ENCODE data around the gene HGF.
"Not testable (repeated sequence)": the region's sequence is repeated elsewhere in the genome, so short reads cannot be mapped to it uniquely, and the experiment has no call there.

Gene HGF

GRCh38 chr7:81725003-81725811, 44.6 kb downstream of the HGF start:
- no peak for ATAC-seq (replicated peaks)
- Mint-ChIP-seq H3K4me3 (no peak overlapping the region), H3K27me3 (no peaks in the 10 kb centered on the region), H3K9me3 (peaks cover 0 to 5% of the 10 kb centered on the region in 2 donors), H3K36me3 (ENCODE audit: insufficient read depth) (no peaks in the 10 kb centered on the region), H3K4me1 (ENCODE audit: low read depth in 2 of 2) (no peaks in the 10 kb centered on the region), H3K27ac (no peak overlapping the region)
- no peak for DNase-seq

- ATAC-seq (replicated peaks) = not testable (repeated sequence)
Measured at GRCh38 chr7:81722250-81722649, 47.6 kb downstream of the HGF start.

GRCh38 chr7:81721437-81721836, 48.4 kb downstream of the HGF start:
- Mint-ChIP-seq H3K36me3 (ENCODE audit: insufficient read depth) (no peaks in the 10 kb centered on the region), H3K27ac (no peak overlapping the region), H3K9me3 (peaks cover 7 to 10% of the 10 kb centered on the region in 2 donors), H3K4me1 (ENCODE audit: low read depth in 2 of 2) (no peaks in the 10 kb centered on the region), H3K4me3 (no peak overlapping the region), H3K27me3 (no peaks in the 10 kb centered on the region)
- ATAC-seq (replicated peaks) (no peak), DNase-seq (no peak)

More at GRCh38 chr7:81722250-81722649, 47.6 kb downstream of the HGF start:
- H3K4me1 Mint-ChIP-seq (ENCODE audit: low read depth in 2 of 2); H3K27ac Mint-ChIP-seq; H3K4me3 Mint-ChIP-seq; H3K9me3 Mint-ChIP-seq; H3K36me3 Mint-ChIP-seq (ENCODE audit: insufficient read depth); DNase-seq; H3K27me3 Mint-ChIP-seq: not testable (repeated sequence)

GRCh38 chr7:81719865-81720264, 50.0 kb downstream of the HGF start:
- Mint-ChIP-seq H3K9me3 (peaks cover 7% of the 10 kb centered on the region in 2 donors), H3K4me3 (no peak overlapping the region)

GRCh38 chr7:81715984-81716588, 53.8 kb downstream of the HGF start:
- H3K4me3 Mint-ChIP-seq = no peak overlapping the region
- H3K36me3 Mint-ChIP-seq (ENCODE audit: insufficient read depth) = no peaks in the 10 kb centered on the region
- H3K4me1 Mint-ChIP-seq (ENCODE audit: low read depth in 2 of 2) = no peaks in the 10 kb centered on the region
- ATAC-seq (replicated peaks) (no peak), DNase-seq (no peak)
- H3K27me3 Mint-ChIP-seq = no peaks in the 10 kb centered on the region
- peaks cover 7 to 9% of the 10 kb centered on the region in 2 donors for H3K9me3 Mint-ChIP-seq
- H3K27ac Mint-ChIP-seq = no peak overlapping the region

More at GRCh38 chr7:81719865-81720264, 50.0 kb downstream of the HGF start:
- Mint-ChIP-seq H3K4me1 (ENCODE audit: low read depth in 2 of 2) (no peaks in the 10 kb centered on the region), H3K36me3 (ENCODE audit: insufficient read depth) (no peaks in the 10 kb centered on the region), H3K27me3 (no peaks in the 10 kb centered on the region), H3K27ac (no peak overlapping the region)
- no peak for ATAC-seq (replicated peaks)
- DNase-seq = no peak

- Mint-ChIP-seq H3K9me3 (peaks cover 6 to 11% of the 10 kb centered on the region in 2 donors), H3K36me3 (ENCODE audit: insufficient read depth) (no peaks in the 10 kb centered on the region), H3K4me1 (ENCODE audit: low read depth in 2 of 2) (no peaks in the 10 kb centered on the region), H3K27ac (no peak overlapping the region), H3K4me3 (no peak overlapping the region), H3K27me3 (no peaks in the 10 kb centered on the region)
- DNase-seq (no peak), ATAC-seq (replicated peaks) (no peak)
Measured at GRCh38 chr7:81714306-81714705, 55.5 kb downstream of the HGF start.

GRCh38 chr7:81710751-81711150, 59.1 kb downstream of the HGF start:
- Mint-ChIP-seq H3K4me1 (ENCODE audit: low read depth in 2 of 2) (no peaks in the 10 kb centered on the region), H3K27ac (no peak overlapping the region)
- ATAC-seq (replicated peaks) = no peak

GRCh38 chr7:81709836-81710235, 60.0 kb downstream of the HGF start:
- Mint-ChIP-seq H3K4me1 (ENCODE audit: low read depth in 2 of 2) (no peaks in the 10 kb centered on the region), H3K4me3 (no peak overlapping the region), H3K27me3 (no peaks in the 10 kb centered on the region), H3K9me3 (peaks cover 0 to 10% of the 10 kb centered on the region in 2 donors), H3K36me3 (ENCODE audit: insufficient read depth) (no peaks in the 10 kb centered on the region), H3K27ac (no peak overlapping the region)
- DNase-seq = no peak
- ATAC-seq (replicated peaks) = no peak

More at GRCh38 chr7:81710751-81711150, 59.1 kb downstream of the HGF start:
- no peak for DNase-seq
- Mint-ChIP-seq H3K4me3 (no peak overlapping the region), H3K27me3 (no peaks in the 10 kb centered on the region), H3K36me3 (ENCODE audit: insufficient read depth) (no peaks in the 10 kb centered on the region), H3K9me3 (peaks cover 0 to 8% of the 10 kb centered on the region in 2 donors)

- no peak for DNase-seq
- H3K4me1 Mint-ChIP-seq (ENCODE audit: low read depth in 2 of 2) = no peaks in the 10 kb centered on the region
- H3K27me3 Mint-ChIP-seq = no peaks in the 10 kb centered on the region
- no peak overlapping the region for H3K27ac Mint-ChIP-seq
- no peaks in the 10 kb centered on the region for H3K36me3 Mint-ChIP-seq (ENCODE audit: insufficient read depth)
- no peak for ATAC-seq (replicated peaks)
- H3K9me3 Mint-ChIP-seq = peaks cover 0 to 12% of the 10 kb centered on the region in 2 donors
- no peak overlapping the region for H3K4me3 Mint-ChIP-seq
Measured at GRCh38 chr7:81707966-81708365, 61.9 kb downstream of the HGF start.

GRCh38 chr7:81707196-81707595, 62.7 kb downstream of the HGF start:
- no peaks in the 10 kb centered on the region for H3K27me3 Mint-ChIP-seq
- no peak for ATAC-seq (replicated peaks)
- no peak overlapping the region for H3K27ac Mint-ChIP-seq
- peaks cover 0 to 12% of the 10 kb centered on the region in 2 donors for H3K9me3 Mint-ChIP-seq
- H3K4me1 Mint-ChIP-seq (ENCODE audit: low read depth in 2 of 2) = no peaks in the 10 kb centered on the region
- H3K4me3 Mint-ChIP-seq = no peak overlapping the region
- no peak for DNase-seq
- no peaks in the 10 kb centered on the region for H3K36me3 Mint-ChIP-seq (ENCODE audit: insufficient read depth)

GRCh38 chr7:81705206-81705605, 64.6 kb downstream of the HGF start:
- no peak for DNase-seq
- ATAC-seq (replicated peaks) = no peak

GRCh38 chr7:81704595-81704994, 65.3 kb downstream of the HGF start:
- no peak for DNase-seq
- Mint-ChIP-seq H3K27ac (no peak overlapping the region), H3K9me3 (peaks cover 0 to 8% of the 10 kb centered on the region in 2 donors), H3K36me3 (ENCODE audit: insufficient read depth) (no peaks in the 10 kb centered on the region), H3K27me3 (no peaks in the 10 kb centered on the region), H3K4me3 (no peak overlapping the region), H3K4me1 (ENCODE audit: low read depth in 2 of 2) (no peaks in the 10 kb centered on the region)
- no peak for ATAC-seq (replicated peaks)

More at GRCh38 chr7:81705206-81705605, 64.6 kb downstream of the HGF start:
- no peak overlapping the region for H3K4me3 Mint-ChIP-seq
- no peaks in the 10 kb centered on the region for H3K27me3 Mint-ChIP-seq
- H3K4me1 Mint-ChIP-seq (ENCODE audit: low read depth in 2 of 2) = no peaks in the 10 kb centered on the region
- H3K27ac Mint-ChIP-seq = no peak overlapping the region
- no peaks in the 10 kb centered on the region for H3K36me3 Mint-ChIP-seq (ENCODE audit: insufficient read depth)
- H3K9me3 Mint-ChIP-seq = peaks cover 0 to 8% of the 10 kb centered on the region in 2 donors

- H3K27ac Mint-ChIP-seq = no peak overlapping the region
- no peak for DNase-seq
- H3K4me3 Mint-ChIP-seq = no peak overlapping the region
- H3K9me3 Mint-ChIP-seq = peaks cover 0 to 3% of the 10 kb centered on the region in 2 donors
- H3K27me3 Mint-ChIP-seq = no peaks in the 10 kb centered on the region
- no peaks in the 10 kb centered on the region for H3K36me3 Mint-ChIP-seq (ENCODE audit: insufficient read depth)
- ATAC-seq (replicated peaks) = no peak
- H3K4me1 Mint-ChIP-seq (ENCODE audit: low read depth in 2 of 2) = no peaks in the 10 kb centered on the region
Measured at GRCh38 chr7:81698965-81699364, 70.9 kb downstream of the HGF start.

GRCh38 chr7:81694711-81695110, 75.1 kb downstream of the HGF start:
- Mint-ChIP-seq H3K27me3 (no peaks in the 10 kb centered on the region), H3K9me3 (peaks cover 7 to 21% of the 10 kb centered on the region in 2 donors), H3K36me3 (ENCODE audit: insufficient read depth) (no peaks in the 10 kb centered on the region), H3K27ac (no peak overlapping the region), H3K4me1 (ENCODE audit: low read depth in 2 of 2) (no peaks in the 10 kb centered on the region), H3K4me3 (no peak overlapping the region)
- DNase-seq = no peak
- no peak for ATAC-seq (replicated peaks)
